Loucy (cell line): ENCODE data around the gene NGLY1.

Experiments used
- H2AFZ ChIP-seq: fragments of 200-600 bp; sonication (generic); 2 replicates; pipeline ENCODE4 v1.6.0; 2016; ENCODE audit warnings: antibody characterized with exemption, mild to moderate bottlenecking, low read length, moderate library complexity
- H3F3A ChIP-seq: fragments of 200-600 bp; 2 replicates; pipeline ENCODE4 v1.6.0; 2016; ENCODE audit warnings: antibody characterized with exemption, low read depth, mild to moderate bottlenecking
- H3K27me3 ChIP-seq: fragments of 200-600 bp; sonication (generic); 2 replicates; pipeline ENCODE4 v1.6.1; 2014; ENCODE audit warnings: low read length, mild to moderate bottlenecking; ENCODE audit not compliant: insufficient read depth, poor library complexity, severe bottlenecking
- H3K36me3 ChIP-seq: fragments of 200-600 bp; sonication (generic); 2 replicates; pipeline ENCODE4 v1.6.1; 2016; ENCODE audit warnings: low read length; ENCODE audit not compliant: insufficient read depth
- H3K4me1 ChIP-seq: fragments of 200-600 bp; sonication (generic); 2 replicates; pipeline ENCODE4 v1.5.1; 2014; ENCODE audit warnings: low read length, mild to moderate bottlenecking; ENCODE audit not compliant: insufficient read depth, poor library complexity, severe bottlenecking
- H3K4me2 ChIP-seq: fragments of 200-600 bp; sonication (generic); 2 replicates; pipeline ENCODE4 v1.6.0; 2014; ENCODE audit warnings: antibody characterized with exemption, low read length, low read depth, mild to moderate bottlenecking; ENCODE audit not compliant: poor library complexity, severe bottlenecking
- H3K4me3 ChIP-seq: fragments of 200-600 bp; sonication (generic); 2 replicates; pipeline ENCODE4 v1.5.1; 2014; ENCODE audit warnings: low read length, mild to moderate bottlenecking, mixed read lengths; ENCODE audit not compliant: poor library complexity, severe bottlenecking
- H3K79me2 ChIP-seq: fragments of 200-600 bp; sonication (generic); 2 replicates; pipeline ENCODE4 v1.6.1; 2014; ENCODE audit warnings: low read length; ENCODE audit not compliant: insufficient read depth
- H3K9ac ChIP-seq: fragments of 200-600 bp; sonication (generic); 2 replicates; pipeline ENCODE4 v1.6.0; 2014; ENCODE audit warnings: mild to moderate bottlenecking, low read depth, low read length, moderate library complexity; ENCODE audit not compliant: poor library complexity, severe bottlenecking
- H3K9me2 ChIP-seq: fragments of 200-600 bp; sonication (generic); replicated peaks from 2 replicates; pipeline ENCODE4 v1.6.1; 2016; ENCODE audit warnings: low read depth, low read length, mixed read lengths
- H3K9me3 ChIP-seq: fragments of 200-600 bp; sonication (generic); 2 replicates; pipeline ENCODE4 v1.6.1; 2014; ENCODE audit warnings: mild to moderate bottlenecking, antibody characterized with exemption, low read length, low read depth; ENCODE audit not compliant: insufficient read depth
- H4K20me1 ChIP-seq: fragments of 200-600 bp; sonication (generic); 2 replicates; pipeline ENCODE4 v1.6.0; 2014; ENCODE audit warnings: antibody characterized with exemption, low read length, mild to moderate bottlenecking; ENCODE audit not compliant: insufficient read depth, poor library complexity, severe bottlenecking
- EZH2phosphoT487 ChIP-seq: fragments of 200-600 bp; IDR thresholded peaks from 2 replicates; pipeline ENCODE4 v1.6.1; 2018; ENCODE audit warnings: antibody characterized with exemption, mild to moderate bottlenecking, moderate library complexity, borderline replicate concordance
- TF ChIP-seq, protein P1 (sequence below): fragments of 200-600 bp; sonication (generic); conservative IDR thresholded peaks from 2 replicates; pipeline ENCODE4 v1.5.1; 2014; ENCODE audit warnings: mild to moderate bottlenecking, antibody characterized with exemption, low read length

Gene NGLY1

DNA sequence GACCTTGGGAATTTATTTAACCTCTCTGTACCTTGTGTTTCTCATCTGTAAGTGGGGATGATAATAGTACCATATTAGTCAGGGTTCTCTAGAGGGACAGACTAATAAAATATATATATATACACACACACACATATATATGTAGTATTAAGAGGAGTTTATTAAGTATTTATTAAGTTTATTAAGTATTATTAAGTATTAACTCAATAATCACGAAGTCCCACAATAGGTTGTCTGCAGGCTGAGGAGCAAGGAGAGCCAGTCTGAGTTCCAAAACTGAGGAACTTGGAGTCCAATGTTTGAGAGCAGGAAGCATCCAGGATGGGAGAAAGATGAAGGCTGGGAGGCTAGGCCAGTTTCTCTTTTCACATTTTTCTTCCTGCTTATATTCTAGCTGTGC lies 21.4 kb upstream of the NGLY1 start:
- TF ChIP-seq, protein P1, sequence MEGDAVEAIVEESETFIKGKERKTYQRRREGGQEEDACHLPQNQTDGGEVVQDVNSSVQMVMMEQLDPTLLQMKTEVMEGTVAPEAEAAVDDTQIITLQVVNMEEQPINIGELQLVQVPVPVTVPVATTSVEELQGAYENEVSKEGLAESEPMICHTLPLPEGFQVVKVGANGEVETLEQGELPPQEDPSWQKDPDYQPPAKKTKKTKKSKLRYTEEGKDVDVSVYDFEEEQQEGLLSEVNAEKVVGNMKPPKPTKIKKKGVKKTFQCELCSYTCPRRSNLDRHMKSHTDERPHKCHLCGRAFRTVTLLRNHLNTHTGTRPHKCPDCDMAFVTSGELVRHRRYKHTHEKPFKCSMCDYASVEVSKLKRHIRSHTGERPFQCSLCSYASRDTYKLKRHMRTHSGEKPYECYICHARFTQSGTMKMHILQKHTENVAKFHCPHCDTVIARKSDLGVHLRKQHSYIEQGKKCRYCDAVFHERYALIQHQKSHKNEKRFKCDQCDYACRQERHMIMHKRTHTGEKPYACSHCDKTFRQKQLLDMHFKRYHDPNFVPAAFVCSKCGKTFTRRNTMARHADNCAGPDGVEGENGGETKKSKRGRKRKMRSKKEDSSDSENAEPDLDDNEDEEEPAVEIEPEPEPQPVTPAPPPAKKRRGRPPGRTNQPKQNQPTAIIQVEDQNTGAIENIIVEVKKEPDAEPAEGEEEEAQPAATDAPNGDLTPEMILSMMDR = no peak
- TF ChIP-seq EZH2phosphoT487 = no peak
- H3K9me2 ChIP-seq = no peaks in the 10 kb centered on the region
- no peak overlapping the region for H3K4me3 ChIP-seq
- H3K9ac ChIP-seq = no peak overlapping the region
- no peak overlapping the region for H2AFZ ChIP-seq
- no peak overlapping the region for H3K4me2 ChIP-seq
- no peaks in the 10 kb centered on the region for H3K4me1 ChIP-seq
- H4K20me1 ChIP-seq = no peaks in the 10 kb centered on the region
- H3K36me3 ChIP-seq = no peaks in the 10 kb centered on the region
- no peaks in the 10 kb centered on the region for H3K27me3 ChIP-seq
- no peaks in the 10 kb centered on the region for H3K79me2 ChIP-seq
- no peaks in the 10 kb centered on the region for H3K9me3 ChIP-seq
- no peaks in the 10 kb centered on the region for H3F3A ChIP-seq

DNA sequence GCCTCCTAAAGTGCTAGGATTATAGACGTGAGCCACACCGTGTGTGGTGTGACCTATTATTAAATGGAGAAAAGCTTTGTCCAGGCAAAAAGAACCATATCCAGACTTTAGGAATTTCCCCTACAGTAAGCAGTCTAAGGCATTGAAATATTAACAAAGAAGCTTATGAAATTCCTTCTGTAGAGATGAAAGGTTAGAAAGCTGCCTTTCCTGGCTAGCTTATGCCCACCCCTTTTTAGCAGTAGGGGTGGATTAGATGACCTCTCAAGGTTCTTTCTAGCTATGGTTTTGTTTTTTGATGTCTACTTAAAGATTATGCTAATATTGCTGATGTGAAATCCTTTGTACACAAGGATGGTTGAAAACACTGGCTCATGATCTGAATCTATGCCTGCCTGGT lies 20.6 kb upstream of the NGLY1 start:
- no peaks in the 10 kb centered on the region for H4K20me1 ChIP-seq
- no peak for TF ChIP-seq EZH2phosphoT487
- TF ChIP-seq, protein P1 = no peak
- no peak overlapping the region for H3K4me2 ChIP-seq
- H3F3A ChIP-seq = no peaks in the 10 kb centered on the region
- no peaks in the 10 kb centered on the region for H3K4me1 ChIP-seq
- H3K9me3 ChIP-seq = no peaks in the 10 kb centered on the region
- no peaks in the 10 kb centered on the region for H3K27me3 ChIP-seq
- no peaks in the 10 kb centered on the region for H3K36me3 ChIP-seq
- no peaks in the 10 kb centered on the region for H3K79me2 ChIP-seq
- H3K9ac ChIP-seq = no peak overlapping the region
- H2AFZ ChIP-seq = no peak overlapping the region
- no peak overlapping the region for H3K4me3 ChIP-seq
- H3K9me2 ChIP-seq = no peaks in the 10 kb centered on the region

DNA sequence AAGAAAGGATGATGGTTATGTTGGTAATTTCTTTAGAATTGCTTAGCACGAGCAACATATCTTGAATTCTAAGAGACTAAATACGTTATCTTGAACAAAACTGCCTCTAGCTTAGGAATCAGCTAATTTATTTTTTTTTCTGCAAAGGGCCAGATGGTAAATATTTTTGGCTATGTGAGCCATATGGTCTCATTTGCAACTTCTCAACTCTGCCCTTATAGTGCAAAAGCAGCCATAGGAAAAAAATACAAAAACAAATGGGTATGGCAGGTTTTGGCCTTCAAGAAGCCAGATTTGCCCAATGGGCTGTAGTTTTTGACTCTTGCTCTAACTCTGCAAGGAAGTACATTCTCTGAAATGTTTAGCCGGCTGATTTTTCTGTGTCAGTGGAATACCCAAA lies 18.5 kb upstream of the NGLY1 start:
- no peak overlapping the region for H3K4me2 ChIP-seq
- no peak for TF ChIP-seq EZH2phosphoT487
- TF ChIP-seq, protein P1 = no peak
- no peaks in the 10 kb centered on the region for H3F3A ChIP-seq

More for the DNA sequence above, 18.5 kb upstream of the NGLY1 start:
- no peaks in the 10 kb centered on the region for H3K79me2 ChIP-seq
- H3K36me3 ChIP-seq = no peaks in the 10 kb centered on the region
- no peaks in the 10 kb centered on the region for H3K4me1 ChIP-seq
- H3K4me3 ChIP-seq = no peak overlapping the region
- no peaks in the 10 kb centered on the region for H4K20me1 ChIP-seq
- no peaks in the 10 kb centered on the region for H3K9me2 ChIP-seq
- H3K27me3 ChIP-seq = no peaks in the 10 kb centered on the region
- no peak overlapping the region for H2AFZ ChIP-seq
- H3K9ac ChIP-seq = no peak overlapping the region
- no peaks in the 10 kb centered on the region for H3K9me3 ChIP-seq
